Measurements from ENCODE around the gene BAZ1B. TPM values are rescaled to one million over a fixed set of nuclear protein-coding genes. Genes with fewer than 3 reads are reported as not detected.

The BAZ1B gene
- total RNA-seq, 4 donors from 2014 or later: 55.3 to 72.2 (median 66.2) TPM

DNA sequence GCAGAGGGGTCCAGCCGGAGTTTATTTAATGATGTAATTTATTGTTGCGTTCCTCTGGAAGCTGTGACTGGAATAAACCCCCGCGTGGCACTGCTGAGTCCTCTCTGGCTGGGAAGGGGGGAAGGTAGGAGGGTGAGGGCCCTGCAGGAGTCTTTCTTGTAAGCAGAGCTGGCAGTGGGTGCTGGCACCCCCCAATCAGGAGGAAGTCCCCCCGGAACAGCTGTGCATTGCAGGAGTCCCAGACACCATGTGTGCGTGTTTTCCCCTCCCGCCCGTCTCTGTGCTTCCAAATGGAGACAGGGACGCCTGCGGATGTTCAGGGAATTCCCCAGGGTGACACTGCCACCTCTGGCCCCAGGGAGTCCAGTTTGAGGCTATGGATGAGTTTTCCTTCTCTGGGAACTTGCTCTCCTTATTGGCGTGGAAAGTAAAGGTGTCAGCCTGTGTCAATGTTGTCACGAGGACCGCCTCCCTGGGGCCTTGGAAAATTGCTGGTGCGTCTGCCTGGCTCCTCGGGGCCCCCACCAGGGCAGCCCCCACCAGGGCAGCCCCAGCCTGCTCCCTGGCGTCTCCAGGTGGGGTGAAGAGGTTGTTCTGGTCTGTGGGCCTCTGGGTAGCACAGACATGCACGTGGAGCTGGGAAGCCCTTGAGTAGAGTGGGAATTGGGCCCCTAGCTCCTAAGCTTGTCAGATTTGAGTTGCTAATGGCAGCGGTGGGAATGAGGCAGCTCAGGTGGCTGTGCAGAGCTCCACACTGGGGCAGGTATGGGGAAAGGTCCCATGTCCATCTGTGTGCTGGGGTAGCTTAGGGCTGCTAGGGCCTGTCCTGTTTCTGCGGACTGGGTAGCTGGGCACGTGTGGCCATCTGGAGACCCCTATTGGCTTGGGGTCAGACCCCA lies 85.8 kb downstream of the BAZ1B start:
- no peak for DNase-seq (ENCODE audit: extremely low spot score)
- intact Hi-C loops (cut with DNase I): no loop called here
- Histone ChIP-seq H3K9me3 (no peaks in the 10 kb centered on the region), H3K36me3 (peaks cover 2 to 28% (median 24%) of the 10 kb centered on the region in 4 donors), H3K4me3 (no peak overlapping the region), H3K27me3 (peaks cover 0 to 34% (median 4%) of the 10 kb centered on the region in 4 donors), H3K4me1 (peaks cover 0 to 36% (median 18%) of the 10 kb centered on the region in 4 donors), H3K27ac (replicated peaks in 1 of 4) (no peak overlapping the region)
- TF ChIP-seq CTCF (IDR thresholded peaks at IDR 0.05): no peak
- no peak for TF ChIP-seq POLR2A (IDR thresholded peaks at IDR 0.05; ENCODE audit: low read depth)
- no peak for TF ChIP-seq POLR2AphosphoS5 (IDR thresholded peaks at IDR 0.05)
- TF ChIP-seq EP300 (IDR thresholded peaks at IDR 0.05): no peak
- WGBS: 40% methylated on average over 11 of the region's 20 CpGs

DNA sequence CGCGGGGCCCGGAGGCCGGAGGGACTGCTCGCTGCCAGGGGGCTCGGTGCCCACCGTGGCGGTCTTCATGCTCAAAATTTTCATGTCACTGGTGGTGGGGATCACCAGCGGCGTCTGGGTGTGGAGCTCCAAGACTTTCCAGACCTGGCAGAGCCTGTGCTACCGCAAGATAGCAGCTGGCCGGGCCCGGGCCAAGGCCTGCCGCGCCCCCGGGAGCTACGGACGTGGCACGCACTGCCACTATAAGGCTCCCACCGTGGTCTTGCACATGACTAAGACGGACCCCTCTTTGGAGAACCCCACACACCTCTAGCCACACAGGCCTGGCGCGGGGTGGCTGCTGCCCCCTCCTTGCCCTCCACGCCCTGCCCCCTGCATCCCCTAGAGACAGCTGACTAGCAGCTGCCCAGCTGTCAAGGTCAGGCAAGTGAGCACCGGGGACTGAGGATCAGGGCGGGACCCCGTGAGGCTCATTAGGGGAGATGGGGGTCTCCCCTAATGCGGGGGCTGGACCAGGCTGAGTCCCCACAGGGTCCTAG lies 86.6 kb downstream of the BAZ1B start:
- H3K27ac ChIP-seq (replicated peaks in 1 of 4): no peak overlapping the region
- H3K36me3 ChIP-seq: peaks cover 0 to 20% (median 17%) of the 10 kb centered on the region in 4 donors
- TF ChIP-seq POLR2AphosphoS5 (IDR thresholded peaks at IDR 0.05) (no peak), POLR2A (IDR thresholded peaks at IDR 0.05; ENCODE audit: low read depth) (no peak), EP300 (IDR thresholded peaks at IDR 0.05) (no peak), CTCF (IDR thresholded peaks at IDR 0.05) (no peak)
- 86% methylated on average over 17 of the region's 28 CpGs for WGBS
- DNase-seq (ENCODE audit: extremely low spot score): no peak
- peaks cover 0 to 36% (median 18%) of the 10 kb centered on the region in 4 donors for H3K4me1 ChIP-seq
- peaks cover 0 to 41% (median 4%) of the 10 kb centered on the region in 4 donors for H3K27me3 ChIP-seq
- no peaks in the 10 kb centered on the region for H3K9me3 ChIP-seq
- H3K4me3 ChIP-seq: no peak overlapping the region
- intact Hi-C loops (cut with DNase I): no loop called here

DNA sequence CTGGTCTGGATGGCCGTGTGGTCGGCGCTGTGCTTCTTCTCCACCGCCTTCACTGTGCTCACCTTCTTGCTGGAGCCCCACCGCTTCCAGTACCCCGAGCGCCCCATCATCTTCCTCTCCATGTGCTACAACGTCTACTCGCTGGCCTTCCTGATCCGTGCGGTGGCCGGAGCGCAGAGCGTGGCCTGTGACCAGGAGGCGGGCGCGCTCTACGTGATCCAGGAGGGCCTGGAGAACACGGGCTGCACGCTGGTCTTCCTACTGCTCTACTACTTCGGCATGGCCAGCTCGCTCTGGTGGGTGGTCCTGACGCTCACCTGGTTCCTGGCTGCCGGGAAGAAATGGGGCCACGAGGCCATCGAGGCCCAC lies 87.4 kb downstream of the BAZ1B start:
- Histone ChIP-seq H3K4me3 (no peak overlapping the region), H3K27ac (replicated peaks in 1 of 4) (no peak overlapping the region), H3K4me1 (peaks cover 0 to 36% (median 18%) of the 10 kb centered on the region in 4 donors), H3K9me3 (no peaks in the 10 kb centered on the region), H3K27me3 (peaks cover 0 to 47% (median 5%) of the 10 kb centered on the region in 4 donors), H3K36me3 (peaks cover 0 to 12% (median 9%) of the 10 kb centered on the region in 4 donors)
- WGBS: 94% methylated on average over 15 of the region's 26 CpGs
- intact Hi-C loops (cut with DNase I): no loop called here
- TF ChIP-seq POLR2A (IDR thresholded peaks at IDR 0.05; ENCODE audit: low read depth): no peak
- no peak for TF ChIP-seq POLR2AphosphoS5 (IDR thresholded peaks at IDR 0.05)
- no peak for TF ChIP-seq CTCF (IDR thresholded peaks at IDR 0.05)
- no peak for TF ChIP-seq EP300 (IDR thresholded peaks at IDR 0.05)
- DNase-seq (ENCODE audit: extremely low spot score): no peak

- peaks cover 0 to 39% (median 18%) of the 10 kb centered on the region in 4 donors for H3K4me1 ChIP-seq
- no peak for TF ChIP-seq POLR2A (IDR thresholded peaks at IDR 0.05; ENCODE audit: low read depth)
- no peak for TF ChIP-seq CTCF (IDR thresholded peaks at IDR 0.05)
- no peak for TF ChIP-seq EP300 (IDR thresholded peaks at IDR 0.05)
- peak overlapping the region in 1 of 4 donors; percentile 10 for H3K27ac ChIP-seq (replicated peaks in 1 of 4)
- H3K4me3 ChIP-seq: peak overlapping the region; percentile 51 to 67 (median 53)
- WGBS: 48% methylated on average over 17 of the region's 110 CpGs
- intact Hi-C loops (cut with DNase I): no loop called here
- no peak for DNase-seq (ENCODE audit: extremely low spot score)
- peaks cover 0 to 6% (median 3%) of the 10 kb centered on the region in 4 donors for H3K36me3 ChIP-seq
- no peaks in the 10 kb centered on the region for H3K9me3 ChIP-seq
- peaks cover 0 to 53% (median 8%) of the 10 kb centered on the region in 4 donors for H3K27me3 ChIP-seq
Observed at GRCh38 chr7:73433924-73434700, 88.0 kb downstream of the BAZ1B start.

Measured in esophagus muscularis mucosa (tissue), 4 donors.